Hepatocyte (in vitro differentiated cells): ENCODE data around the gene TXNRD1.

Source experiments
- CTCF ChIP-seq: fragments of 200-600 bp; sonication (generic); IDR thresholded peaks from 2 replicates; pipeline ENCODE4 v1.5.1; 2016; ENCODE audit warnings: antibody characterized with exemption, mild to moderate bottlenecking; ENCODE audit not compliant: poor library complexity
- EZH2 ChIP-seq: fragments of 200-600 bp; sonication (generic); IDR thresholded peaks from 2 replicates; pipeline ENCODE4 v1.6.1; 2016; ENCODE audit warnings: antibody characterized with exemption, mild to moderate bottlenecking, borderline replicate concordance
- EZH2phosphoT487 ChIP-seq: fragments of 200-600 bp; sonication (generic); IDR thresholded peaks from one replicate; pipeline ENCODE4 v1.6.1; 2018; ENCODE audit warnings: antibody characterized with exemption, mild to moderate bottlenecking, low read depth, moderate library complexity; ENCODE audit not compliant: unreplicated experiment, severe bottlenecking

GRCh38 chr12:104359216-104359615 is 143.6 kb downstream of the TXNRD1 start:
- no peak for TF ChIP-seq CTCF
- TF ChIP-seq EZH2phosphoT487, result no peak
- TF ChIP-seq EZH2, result no peak
